Kidney capillary endothelial cell (primary cell): Measurements from ENCODE around the gene TXN2.
A peak's percentile ranks its signal among the peaks of the same experiment; 100 is the strongest.
"Not testable (repeated sequence)": the region's sequence is repeated elsewhere in the genome, so short reads cannot be mapped to it uniquely, and the experiment has no call there.

Experiments
- DNase-seq: peaks from one replicate; pipeline ENCODE4 v3.0.0-alpha.2; 2018; ENCODE audit warnings: low spot score

TXN2 gene

GRCh38 chr22:36455571-36456463, 25.6 kb downstream of the TXN2 start:
- no peak for DNase-seq

DNA sequence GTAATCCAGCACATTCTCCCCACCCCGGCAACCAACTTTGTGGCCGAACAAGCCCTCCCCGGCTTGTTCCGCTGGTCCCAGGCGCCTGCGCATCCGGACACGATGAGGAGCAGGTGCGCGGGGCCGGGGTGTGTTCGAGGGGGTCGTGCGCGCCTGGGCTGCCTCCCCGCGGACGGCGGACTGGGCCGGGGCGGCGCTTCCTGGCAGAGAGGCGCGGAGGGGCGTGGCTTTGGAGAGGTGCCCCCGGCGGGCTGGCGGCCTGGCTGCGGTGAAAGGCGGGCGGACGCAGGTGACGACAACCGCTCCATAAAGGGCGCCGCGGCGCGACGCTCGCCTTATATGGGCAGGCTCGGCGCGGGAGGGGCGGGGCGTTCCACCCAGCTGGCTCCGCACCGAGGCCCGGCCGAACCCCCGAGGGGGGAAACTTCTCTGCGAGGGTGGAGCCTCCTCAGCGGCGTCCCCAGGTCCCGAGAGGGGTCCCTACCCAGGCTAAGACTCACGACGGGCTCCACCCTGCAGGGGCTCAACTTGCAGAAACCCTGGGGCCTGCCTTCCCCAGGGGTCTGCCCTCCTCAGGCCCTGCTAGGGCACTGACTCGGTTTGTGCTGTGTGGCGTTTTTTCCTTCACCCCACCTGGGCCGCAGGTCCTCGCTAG, 26.4 kb downstream of the TXN2 start:
- DNase-seq: peak; percentile 68

DNA sequence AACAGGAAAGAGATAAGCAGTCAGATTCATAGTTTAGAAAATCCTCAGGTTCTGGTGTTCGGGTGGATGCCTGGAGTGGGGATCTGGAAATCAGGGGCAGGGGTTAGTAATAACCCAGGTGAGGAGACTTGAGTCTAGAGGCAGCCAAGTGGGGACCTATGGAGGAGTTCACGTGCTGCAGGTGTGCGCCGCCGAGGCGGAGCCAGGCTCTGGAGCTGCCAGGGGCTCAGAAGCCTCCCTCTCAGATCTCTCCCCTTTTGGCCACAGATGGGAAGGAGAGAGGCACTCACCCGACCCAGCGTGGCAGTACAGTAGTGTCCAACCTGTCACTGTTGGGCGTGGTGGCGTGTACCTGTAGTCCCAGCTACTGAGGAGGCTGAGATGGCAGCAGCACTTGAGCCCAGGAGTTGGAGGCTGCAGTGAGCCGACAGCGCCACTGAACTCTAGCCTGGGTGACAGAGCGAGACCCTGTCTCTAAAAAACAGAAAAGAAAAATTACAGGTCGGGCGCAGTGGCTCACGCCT, 27.5 kb downstream of the TXN2 start:
- DNase-seq: no peak

DNA sequence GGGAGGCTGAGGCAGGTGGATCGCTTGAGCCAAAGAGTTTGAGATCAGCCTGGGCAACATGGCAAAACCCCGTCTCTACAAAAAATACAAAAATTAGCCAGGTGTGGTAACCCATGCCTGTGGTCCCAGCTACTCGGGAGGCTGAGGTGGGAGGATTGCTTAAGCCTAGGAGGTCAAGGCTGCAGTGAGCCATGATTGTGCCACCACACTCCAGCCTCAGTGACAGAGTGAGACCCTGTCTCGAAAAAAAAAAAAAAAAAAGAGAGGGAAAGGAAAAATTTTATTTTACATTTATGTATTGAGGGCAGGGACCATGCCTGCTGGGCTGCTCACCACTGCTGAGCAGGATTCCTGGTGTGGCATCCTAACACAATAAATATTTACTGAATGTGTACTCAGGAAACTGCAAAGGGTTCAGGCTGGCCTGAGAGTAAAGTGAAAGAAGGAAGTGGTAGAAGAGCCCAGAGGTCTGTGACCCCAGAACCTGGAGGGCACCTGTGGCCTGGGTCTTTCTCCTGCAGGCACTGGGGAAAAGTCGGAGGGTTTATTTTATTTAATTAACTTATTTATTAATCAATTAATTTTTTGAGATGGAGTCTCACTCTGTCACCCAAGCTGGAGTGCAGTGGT, 28.3 kb downstream of the TXN2 start:
- not testable (repeated sequence) for DNase-seq

- DNase-seq: no peak
Observed at GRCh38 chr22:36452250-36452977, 29.0 kb downstream of the TXN2 start.

DNA sequence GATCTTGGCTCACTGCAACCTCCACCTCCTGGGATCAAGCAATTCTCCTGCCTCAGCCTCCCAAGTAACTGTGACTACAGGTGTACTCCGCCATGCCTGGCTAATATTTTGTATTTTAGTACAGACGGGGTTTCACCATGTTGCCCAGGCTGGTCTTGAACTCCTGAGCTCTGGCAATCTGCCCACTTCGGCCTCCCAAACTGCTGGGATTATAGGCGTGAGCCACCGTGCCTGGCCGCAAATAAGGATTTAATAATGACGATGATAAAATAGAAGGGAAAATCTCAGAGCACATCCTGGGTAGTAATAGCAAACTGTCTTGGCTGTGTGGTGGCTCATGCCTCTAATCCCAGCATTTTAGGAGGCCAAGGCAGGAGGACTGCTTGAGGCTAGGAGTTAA, 30.5 kb downstream of the TXN2 start:
- not testable (repeated sequence) for DNase-seq

- no peak for DNase-seq
Observed at GRCh38 chr22:36449596-36450175, 31.8 kb downstream of the TXN2 start.

- no peak for DNase-seq
Observed at GRCh38 chr22:36447632-36448031, 33.8 kb downstream of the TXN2 start.

- DNase-seq: no peak
Observed at GRCh38 chr22:36445158-36445668, 36.2 kb downstream of the TXN2 start.

DNA sequence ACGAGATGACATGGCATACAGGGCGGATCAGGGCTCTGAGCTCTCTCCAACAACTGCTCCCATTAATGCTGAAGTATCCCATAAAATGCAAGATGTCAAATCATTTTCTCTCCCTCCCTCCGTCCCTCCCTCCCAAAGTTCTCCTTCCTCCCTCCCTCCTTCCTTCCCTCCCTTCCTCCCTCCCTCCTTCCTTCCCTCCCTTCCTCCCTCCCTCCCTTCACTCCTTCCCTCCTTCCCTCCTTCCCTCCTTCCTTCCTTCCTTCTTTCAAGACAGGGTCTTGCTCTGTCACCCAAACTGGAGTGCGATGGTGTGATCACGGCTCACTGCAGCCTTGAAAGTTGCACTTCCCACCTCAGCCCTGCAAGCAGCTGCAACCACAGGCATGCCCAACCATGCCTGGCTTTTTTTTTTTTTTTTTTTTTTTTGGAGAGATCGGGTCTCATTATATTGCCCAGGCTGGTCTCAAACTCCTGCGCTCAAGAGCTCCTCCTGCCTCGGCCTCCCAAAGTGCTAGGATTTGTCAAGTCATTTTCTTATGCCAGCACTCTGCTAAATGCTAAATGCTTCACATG, 38.2 kb downstream of the TXN2 start:
- DNase-seq: no peak

- DNase-seq: no peak
Observed at GRCh38 chr22:36442506-36443197, 38.8 kb downstream of the TXN2 start.

DNA sequence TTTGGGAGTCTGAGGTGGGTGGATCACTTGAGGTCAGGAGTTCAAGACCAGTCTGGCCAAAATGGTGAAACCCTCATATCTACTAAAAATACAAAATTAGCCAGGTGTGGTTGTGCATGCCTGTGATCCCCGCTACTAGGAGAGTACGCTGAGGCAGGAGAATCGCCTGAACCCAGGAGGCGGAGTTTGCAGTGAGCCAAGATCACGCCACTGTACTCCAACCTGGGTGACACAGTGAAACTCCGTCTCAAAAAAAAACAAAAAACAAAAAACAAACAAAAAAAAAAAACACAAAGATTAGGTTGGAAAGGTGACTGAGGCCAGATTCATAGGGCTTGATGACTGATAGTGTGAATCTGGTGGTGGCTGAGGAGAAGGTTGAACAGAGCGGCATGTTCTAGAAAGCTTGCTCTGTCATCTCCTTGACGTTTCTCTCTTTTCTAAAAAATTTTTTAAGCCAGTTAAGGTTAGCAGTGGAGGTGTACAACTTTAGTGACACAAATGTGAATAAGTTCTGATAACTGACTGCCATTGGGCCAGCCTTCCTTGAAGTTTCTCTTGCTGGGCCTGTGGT, 40.9 kb downstream of the TXN2 start:
- DNase-seq: no peak

- peak; percentile 83 for DNase-seq
Observed at GRCh38 chr22:36439481-36440271, 41.8 kb downstream of the TXN2 start.

DNA sequence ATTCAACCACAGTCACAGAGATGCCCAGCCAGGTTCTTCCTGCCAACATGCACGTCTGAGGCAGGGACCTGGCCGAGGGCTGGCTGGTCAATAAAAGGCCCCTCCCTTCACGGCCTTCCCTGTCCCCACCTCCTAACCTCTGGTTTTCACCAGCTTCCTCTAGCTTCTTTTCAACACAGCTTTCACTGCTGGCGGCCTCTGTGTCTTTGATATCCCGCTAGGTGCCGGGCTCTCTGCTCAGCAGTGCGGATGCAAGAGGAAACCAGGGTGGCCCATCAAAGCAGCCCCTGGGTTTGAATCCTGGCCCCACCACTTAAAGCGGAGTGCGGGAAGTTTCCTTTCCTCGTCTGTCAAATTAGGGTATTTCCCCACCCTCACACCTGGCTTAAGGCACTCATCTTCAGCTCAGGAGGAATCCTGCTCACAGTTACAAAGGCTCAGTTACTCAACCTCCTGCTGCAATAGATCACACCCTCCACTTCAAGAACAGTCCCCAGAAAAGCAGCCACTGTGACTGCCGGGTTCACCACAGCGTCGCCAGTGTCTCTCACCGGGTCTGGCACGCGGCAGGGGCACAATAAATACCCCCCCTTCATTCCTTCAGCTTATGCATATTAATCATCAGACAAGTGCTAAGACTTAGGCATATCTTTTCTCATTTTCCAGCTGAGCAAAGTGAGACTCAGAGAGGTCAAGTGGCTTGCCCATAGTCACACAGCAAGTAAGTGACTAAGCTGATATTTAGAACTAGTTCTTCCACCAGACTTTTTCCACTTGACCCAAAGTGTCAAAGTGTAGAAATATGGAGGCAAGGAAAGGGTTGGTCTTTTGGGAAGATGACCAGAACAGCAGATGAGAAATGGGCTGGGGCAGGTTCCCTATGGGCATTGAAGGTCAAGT, 45.7 kb downstream of the TXN2 start:
- DNase-seq: no peak

GRCh38 chr22:36433318-36434231, 47.9 kb downstream of the TXN2 start:
- DNase-seq: no peak

GRCh38 chr22:36432592-36433317, 48.7 kb downstream of the TXN2 start:
- DNase-seq: no peak
